C4-2B (cell line): ENCODE data around the gene SERTM2.

ENCODE experiments used
- CTCF ChIP-seq: fragments of 450-650 bp; conservative IDR thresholded peaks from 2 replicates; pipeline ENCODE4 v1.5.1; 2017; ENCODE audit warnings: mild to moderate bottlenecking
- ZFX ChIP-seq: fragments of 450-650 bp; IDR thresholded peaks from 2 replicates; pipeline ENCODE4 v1.6.1; 2017

DNA sequence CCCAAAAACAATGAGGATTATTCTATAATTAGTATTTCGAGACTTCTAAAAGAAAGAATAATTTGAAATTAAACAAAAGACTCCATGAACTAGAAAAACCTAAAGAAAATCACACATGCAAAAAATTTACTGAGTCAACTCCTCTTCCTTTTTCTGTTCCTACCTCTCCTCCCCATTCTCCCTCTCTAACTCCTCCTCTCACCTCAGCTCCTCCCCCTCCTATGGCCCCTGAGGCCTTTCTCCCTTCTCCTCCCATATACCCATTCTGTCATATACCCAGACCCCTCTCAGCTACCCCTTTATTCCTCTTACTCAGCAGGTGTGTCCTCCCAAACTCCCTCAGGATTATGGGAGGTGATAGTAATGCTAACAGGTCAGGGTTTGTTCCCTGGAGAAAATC is 57.4 kb downstream of the SERTM2 start:
- TF ChIP-seq CTCF (no peak), ZFX (no peak)
